BLaER1 treated with 17β-estradiol and CSF1 and Interleukin-3, amounts not matched to agents 10 nM and 100 nM (cell line): ENCODE data around the gene C4B.
"Not testable (repeated sequence)": the region's sequence is repeated elsewhere in the genome, so short reads cannot be mapped to it uniquely, and the experiment has no call there.

Experiments used
- H3K27ac ChIP-seq, 11 experiments: shearing (Covaris generic); formaldehyde crosslinking; 2 replicates each; pipeline ENCODE4 v1.8.1; 2022
- H3K27me3 ChIP-seq, 11 experiments: shearing (Covaris generic); formaldehyde crosslinking; 2 replicates each; pipeline ENCODE4 v1.8.1; 2022
- H3K36me3 ChIP-seq, 11 experiments: shearing (Covaris generic); formaldehyde crosslinking; 2 replicates each; pipeline ENCODE4 v1.8.1; 2022
- H3K4me1 ChIP-seq, 10 experiments: shearing (Covaris generic); formaldehyde crosslinking; 2 replicates each; pipeline ENCODE4 v1.8.1; 2022
- H3K4me2 ChIP-seq, 11 experiments: shearing (Covaris generic); formaldehyde crosslinking; 2 replicates each; pipeline ENCODE4 v1.8.1; 2022
- H3K4me3 ChIP-seq, 10 experiments: shearing (Covaris generic); formaldehyde crosslinking; 2 replicates each; pipeline ENCODE4 v1.8.1; 2022
- H3K9ac ChIP-seq, 11 experiments: shearing (Covaris generic); formaldehyde crosslinking; 2 replicates each; pipeline ENCODE4 v1.8.1; 2022
- H3K9me3 ChIP-seq, 11 experiments: shearing (Covaris generic); formaldehyde crosslinking; replicated peaks in 1 of 11; 2 replicates each; pipeline ENCODE4 v1.8.1; 2022
- H4K20me1 ChIP-seq, 11 experiments: shearing (Covaris generic); formaldehyde crosslinking; 2 replicates each; pipeline ENCODE4 v1.8.1; 2022
- Cebpa-rat ChIP-seq, 11 experiments: shearing (Covaris generic); IDR thresholded peaks; 2 replicates each; pipeline ENCODE4 v1.8.1; 2022

Gene C4B

DNA sequence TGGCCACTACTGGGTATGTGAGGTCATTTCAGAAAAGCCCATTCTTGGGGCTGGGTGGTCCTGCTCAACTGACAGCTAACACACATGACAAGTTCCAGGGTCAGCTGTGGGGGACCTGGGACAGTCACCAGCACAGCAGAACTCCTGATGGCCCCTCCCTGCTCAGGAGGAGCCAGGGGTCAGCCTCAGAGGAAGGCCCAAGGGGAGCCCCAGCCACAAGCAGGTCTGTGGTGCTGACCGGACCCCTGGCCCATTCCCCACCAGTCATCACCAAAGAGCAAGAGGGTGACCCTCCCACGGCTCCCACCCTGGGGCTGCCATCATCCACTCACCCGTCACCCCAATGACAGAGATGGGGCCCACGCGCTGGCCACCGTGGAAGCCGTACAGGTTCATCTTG is 41.7 kb downstream of the C4B start:
- Histone ChIP-seq H3K4me2 (no peak overlapping the region), H3K4me1 (peaks cover 0 to 7% (median 0%) of the 10 kb centered on the region in 10 experiments; a peak in 2 of 20 replicates), H3K9me3 (no peaks in the 10 kb centered on the region), H3K36me3 (no peaks in the 10 kb centered on the region), H3K27me3 (no peaks in the 10 kb centered on the region), H3K4me3 (no peak overlapping the region), H3K27ac (no peak overlapping the region), H4K20me1 (no peaks in the 10 kb centered on the region), H3K9ac (no peak overlapping the region)
- no peak for TF ChIP-seq Cebpa-rat (IDR thresholded peaks at IDR 0.05)

- H3K9ac ChIP-seq, result no peak overlapping the region
- H3K4me2 ChIP-seq, result no peak overlapping the region
- H3K9me3 ChIP-seq, result no peaks in the 10 kb centered on the region
- no peaks in the 10 kb centered on the region for H4K20me1 ChIP-seq
- peaks cover 0 to 3% (median 0%) of the 10 kb centered on the region in 10 experiments; a peak in 2 of 20 replicates for H3K4me1 ChIP-seq
- no peak overlapping the region for H3K4me3 ChIP-seq
- no peaks in the 10 kb centered on the region for H3K27me3 ChIP-seq
- no peaks in the 10 kb centered on the region; a peak in 1 of 22 replicates for H3K36me3 ChIP-seq
- no peak overlapping the region for H3K27ac ChIP-seq
- no peak for TF ChIP-seq Cebpa-rat (IDR thresholded peaks at IDR 0.05)
Observed at GRCh38 chr6:32057966-32058365, 43.4 kb downstream of the C4B start.

DNA sequence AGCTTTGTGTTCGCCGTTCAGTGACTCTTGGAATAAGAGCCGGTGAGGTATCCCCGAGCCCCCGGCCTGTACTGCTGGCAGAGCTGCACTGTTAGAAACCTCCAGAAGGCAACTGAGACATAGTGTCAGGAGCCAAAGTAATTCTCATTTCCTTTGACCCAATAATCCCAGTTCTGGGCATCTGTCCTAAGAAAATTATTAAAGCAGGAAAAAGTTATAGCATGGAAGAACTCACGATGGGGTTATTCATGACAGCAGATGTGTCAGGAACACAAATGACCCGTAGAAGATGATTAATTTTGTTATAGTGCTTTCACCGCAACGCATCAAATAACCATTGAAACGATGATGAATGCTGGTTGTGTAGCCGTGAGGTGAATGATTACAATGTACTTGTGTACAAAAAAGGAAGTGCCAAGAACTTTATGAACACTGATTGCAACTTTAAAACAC is 43.9 kb downstream of the C4B start:
- Histone ChIP-seq H3K27ac (no peak overlapping the region), H3K9me3 (no peaks in the 10 kb centered on the region), H3K4me3 (no peak overlapping the region), H4K20me1 (no peaks in the 10 kb centered on the region), H3K36me3 (no peaks in the 10 kb centered on the region; a peak in 1 of 22 replicates), H3K9ac (no peak overlapping the region), H3K4me2 (no peak overlapping the region), H3K4me1 (no peaks in the 10 kb centered on the region), H3K27me3 (no peaks in the 10 kb centered on the region)
- no peak for TF ChIP-seq Cebpa-rat (IDR thresholded peaks at IDR 0.05)

GRCh38 chr6:32060966-32061655 is 46.5 kb downstream of the C4B start:
- H3K27me3 ChIP-seq, result no peaks in the 10 kb centered on the region
- no peaks in the 10 kb centered on the region for H3K4me1 ChIP-seq
- no peak overlapping the region for H3K4me2 ChIP-seq
- no peak for TF ChIP-seq Cebpa-rat (IDR thresholded peaks at IDR 0.05)
- H3K27ac ChIP-seq, result no peak overlapping the region
- H3K9me3 ChIP-seq, result no peaks in the 10 kb centered on the region
- no peaks in the 10 kb centered on the region for H4K20me1 ChIP-seq
- H3K4me3 ChIP-seq, result no peak overlapping the region
- no peak overlapping the region for H3K9ac ChIP-seq
- H3K36me3 ChIP-seq, result no peaks in the 10 kb centered on the region; a peak in 1 of 22 replicates

- no peak overlapping the region for H3K27ac ChIP-seq
- H4K20me1 ChIP-seq, result no peaks in the 10 kb centered on the region; a peak in 1 of 22 replicates
- no peak overlapping the region for H3K4me2 ChIP-seq
- H3K27me3 ChIP-seq, result no peaks in the 10 kb centered on the region
- 0 out of 20 replicates have a peak, but pooled peaks cover 0 to 4% (median 0%) of the 10 kb centered on the region in 10 experiments for H3K4me1 ChIP-seq
- no peak overlapping the region for H3K4me3 ChIP-seq
- no peaks in the 10 kb centered on the region for H3K9me3 ChIP-seq
- no peak overlapping the region for H3K9ac ChIP-seq
- no peak for TF ChIP-seq Cebpa-rat (IDR thresholded peaks at IDR 0.05)
- no peaks in the 10 kb centered on the region; a peak in 1 of 22 replicates for H3K36me3 ChIP-seq
Observed at GRCh38 chr6:32064706-32065105, 50.1 kb downstream of the C4B start.

DNA sequence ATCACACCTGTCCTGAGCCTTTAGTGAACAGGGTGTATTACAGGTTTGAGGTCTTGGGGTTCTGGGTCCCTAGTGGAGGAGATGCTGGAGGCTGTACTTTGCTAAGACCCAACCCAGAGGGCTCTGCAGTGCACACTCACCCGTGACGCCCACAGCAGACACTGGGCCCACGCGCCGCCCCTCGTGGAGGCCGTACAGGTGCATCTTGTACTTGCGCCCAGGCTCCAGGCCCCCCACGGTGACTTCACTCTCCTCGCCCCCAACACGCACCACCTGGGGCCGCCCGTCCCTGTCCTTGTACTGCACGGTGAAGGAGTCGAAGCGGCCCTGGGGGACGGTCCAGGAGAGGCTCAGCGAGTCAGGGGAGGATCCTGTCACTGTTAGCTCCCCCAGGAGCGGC is 52.9 kb downstream of the C4B start:
- not testable (repeated sequence) for H3K4me2 ChIP-seq, H4K20me1 ChIP-seq, H3K27me3 ChIP-seq, H3K9ac ChIP-seq, H3K36me3 ChIP-seq, H3K27ac ChIP-seq, H3K9me3 ChIP-seq, H3K4me1 ChIP-seq, H3K4me3 ChIP-seq

- not testable (repeated sequence) for H3K27me3 ChIP-seq
Observed at GRCh38 chr6:32068315-32068714, 53.7 kb downstream of the C4B start.

GRCh38 chr6:32068867-32069266 is 54.3 kb downstream of the C4B start:
- H3K27ac ChIP-seq, result no peak overlapping the region
- no peaks in the 10 kb centered on the region for H3K9me3 ChIP-seq
- no peaks in the 10 kb centered on the region for H3K36me3 ChIP-seq
- no peak overlapping the region for H3K4me3 ChIP-seq
- H3K9ac ChIP-seq, result no peak overlapping the region
- TF ChIP-seq Cebpa-rat (IDR thresholded peaks at IDR 0.05), result no peak
- no peaks in the 10 kb centered on the region for H3K27me3 ChIP-seq
- no peak overlapping the region for H3K4me2 ChIP-seq
- H3K4me1 ChIP-seq, result 0 out of 20 replicates have a peak, but pooled peaks cover 0 to 4% (median 0%) of the 10 kb centered on the region in 10 experiments
- no peaks in the 10 kb centered on the region; a peak in 2 of 22 replicates for H4K20me1 ChIP-seq

More at GRCh38 chr6:32068315-32068714, 53.7 kb downstream of the C4B start:
- not testable (repeated sequence) for H3K4me1 ChIP-seq, H3K36me3 ChIP-seq, H3K27ac ChIP-seq, H3K4me2 ChIP-seq, H3K4me3 ChIP-seq, H3K9me3 ChIP-seq, H3K9ac ChIP-seq, H4K20me1 ChIP-seq

DNA sequence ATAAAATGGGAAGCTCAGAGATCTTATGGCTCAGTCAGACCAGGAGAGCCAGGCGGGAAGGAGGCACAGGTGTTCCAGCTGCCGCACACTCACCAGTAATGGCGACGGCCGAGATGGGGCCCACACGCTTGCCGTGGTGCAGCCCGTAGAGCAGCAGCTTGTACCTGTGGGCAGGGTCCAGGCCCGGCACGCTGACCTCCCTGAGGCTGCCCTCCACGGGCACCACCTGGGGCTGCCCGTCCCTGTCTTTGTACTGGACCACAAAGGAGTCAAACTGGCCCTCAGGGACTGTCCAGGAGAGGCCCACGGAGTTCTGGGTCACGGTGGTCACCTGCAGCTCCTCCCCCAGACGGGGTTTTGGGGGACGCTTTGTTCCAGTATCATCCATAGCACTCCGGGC is 54.9 kb downstream of the C4B start:
- Histone ChIP-seq H3K36me3 (no peaks in the 10 kb centered on the region), H3K9ac (no peak overlapping the region), H3K4me2 (no peak overlapping the region), H3K27me3 (no peaks in the 10 kb centered on the region), H3K9me3 (no peaks in the 10 kb centered on the region), H3K4me3 (no peak overlapping the region), H4K20me1 (no peaks in the 10 kb centered on the region; a peak in 2 of 22 replicates), H3K27ac (no peak overlapping the region), H3K4me1 (0 out of 20 replicates have a peak, but pooled peaks cover 0 to 4% (median 0%) of the 10 kb centered on the region in 10 experiments)
- TF ChIP-seq Cebpa-rat (IDR thresholded peaks at IDR 0.05), result no peak

- Histone ChIP-seq H3K4me1 (0 out of 20 replicates have a peak, but pooled peaks cover 0 to 4% (median 0%) of the 10 kb centered on the region in 10 experiments), H3K27me3 (no peaks in the 10 kb centered on the region), H3K9ac (no peak overlapping the region), H4K20me1 (no peaks in the 10 kb centered on the region; a peak in 2 of 22 replicates), H3K9me3 (no peaks in the 10 kb centered on the region), H3K27ac (no peak overlapping the region), H3K36me3 (no peaks in the 10 kb centered on the region), H3K4me3 (no peak overlapping the region), H3K4me2 (no peak overlapping the region)
- TF ChIP-seq Cebpa-rat (IDR thresholded peaks at IDR 0.05), result no peak
Observed at GRCh38 chr6:32069878-32070515, 55.4 kb downstream of the C4B start.
